ENCODE data around the gene CCDC106.

Gene CCDC106

DNA sequence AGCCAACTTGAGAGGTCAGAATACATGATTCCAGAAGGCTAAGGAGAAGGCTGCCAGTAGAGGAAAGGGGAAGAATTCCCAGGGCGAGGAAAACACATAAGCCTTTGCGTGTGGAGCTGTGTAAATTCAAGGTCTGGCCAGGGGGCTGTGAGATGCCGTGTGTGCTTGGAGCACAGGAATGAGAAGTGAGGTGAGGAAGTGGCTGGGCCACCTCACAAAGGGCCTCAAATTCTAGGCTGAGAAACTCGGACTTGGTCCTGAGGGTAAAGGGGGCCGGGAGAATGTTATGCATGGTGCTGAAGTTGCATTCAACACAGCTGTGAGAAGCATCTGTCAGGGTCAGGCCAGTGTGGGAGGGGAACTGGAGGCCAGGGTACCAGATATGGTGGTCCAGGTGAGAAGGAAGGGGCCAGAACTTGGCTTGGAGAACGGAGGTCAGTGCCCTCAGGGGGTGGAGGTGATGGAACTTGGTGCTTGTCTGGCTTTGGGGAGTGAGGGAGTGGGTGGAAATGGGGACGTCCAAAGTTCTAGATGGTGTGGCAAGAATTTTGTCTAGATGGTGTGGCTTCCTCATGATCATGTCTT is 12.1 kb upstream of the CCDC106 start:
- no peak for DNase-seq (ENCODE audit: low spot score)

DNA sequence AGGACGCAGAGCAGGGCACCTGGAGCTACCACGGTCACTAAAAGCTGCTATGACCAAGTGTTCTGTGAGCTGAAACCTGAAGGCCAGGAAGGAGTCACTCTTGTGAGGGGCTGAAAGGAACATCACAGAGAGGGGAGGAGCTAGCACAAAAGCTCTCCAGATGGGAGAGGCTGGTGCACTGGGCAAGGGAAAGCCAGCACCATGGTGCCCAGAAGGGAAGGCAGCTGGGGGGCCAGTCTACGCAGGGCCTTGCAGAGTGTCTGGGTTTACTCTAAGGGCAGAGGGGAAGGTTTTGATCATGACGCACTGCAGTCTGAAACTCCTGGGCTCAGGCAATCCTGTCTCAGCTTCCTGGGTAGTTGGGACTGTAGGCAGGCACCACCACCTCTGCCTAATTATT is 11.3 kb upstream of the CCDC106 start:
- no peak for DNase-seq (ENCODE audit: low spot score)

DNA sequence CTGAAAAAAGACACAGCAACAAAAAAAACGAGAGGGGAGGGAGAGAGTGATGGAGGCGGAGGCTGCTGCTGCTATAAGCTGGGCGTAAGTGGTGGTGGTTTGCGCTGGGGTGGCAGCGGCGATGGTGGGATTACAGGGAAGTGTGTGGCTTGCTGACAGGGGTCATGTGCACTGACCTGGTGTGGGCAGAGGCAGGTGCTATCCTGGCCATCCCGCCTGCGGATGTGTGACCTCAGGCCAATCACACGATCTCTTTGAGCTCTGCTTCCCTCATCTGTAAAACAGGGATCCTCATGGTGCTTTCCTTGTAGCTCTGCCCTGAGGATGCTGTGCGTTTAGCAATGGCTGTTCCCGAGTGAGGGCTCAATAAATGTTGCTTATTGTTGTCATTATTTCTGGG is 10.5 kb upstream of the CCDC106 start:
- no peak for DNase-seq (ENCODE audit: low spot score)

DNA sequence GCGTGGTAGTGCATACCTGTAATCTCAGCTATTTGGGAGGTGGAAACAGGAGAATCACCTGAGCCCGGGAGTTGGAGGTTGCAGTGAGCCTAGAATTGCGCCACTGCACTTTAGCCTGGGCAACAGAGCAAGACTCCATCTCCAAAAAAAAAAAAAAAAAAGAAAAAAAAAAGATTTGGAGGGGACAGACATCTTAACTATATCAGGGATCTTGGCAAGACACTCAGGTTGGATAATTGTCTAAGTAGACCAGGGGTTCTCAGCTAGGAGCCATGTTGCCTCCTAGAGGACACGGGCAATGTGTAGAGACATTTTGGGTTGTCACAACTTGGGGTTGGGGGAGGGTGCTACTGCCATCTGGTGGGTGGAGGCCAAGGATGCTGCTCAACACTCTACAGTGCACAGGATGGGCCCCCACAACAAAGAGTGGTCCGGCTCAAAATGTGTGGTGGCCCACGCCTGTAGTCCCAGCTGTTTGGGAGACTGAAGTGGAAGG is 9.1 kb upstream of the CCDC106 start:
- peak; percentile 67 for DNase-seq (ENCODE audit: low spot score)

DNA sequence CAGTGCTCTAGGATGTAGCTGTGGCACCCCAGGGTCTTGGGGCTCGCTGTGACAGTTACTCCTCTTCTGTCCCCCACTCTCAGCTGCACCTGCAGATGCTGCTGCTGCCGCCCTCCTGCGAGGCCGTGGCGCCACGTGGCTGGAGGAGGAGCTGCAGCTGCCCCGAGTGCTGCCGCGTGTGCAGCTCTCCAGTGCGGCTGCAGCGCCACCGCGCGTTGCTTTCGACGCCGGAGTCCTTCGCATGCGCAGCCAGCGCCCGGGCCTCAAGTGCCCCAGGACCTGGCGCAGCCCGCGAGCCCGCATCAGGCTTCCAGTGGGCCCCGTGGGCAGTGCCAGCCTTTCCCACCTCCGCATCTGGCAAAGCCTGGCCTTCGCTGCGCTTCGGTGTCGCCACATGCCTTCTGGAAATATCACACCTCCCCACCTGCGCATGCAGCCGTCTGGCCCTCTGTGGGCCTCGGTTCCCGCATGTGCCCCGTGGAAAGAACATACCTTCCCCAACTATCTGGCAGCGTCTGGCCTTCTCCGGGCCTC is 7.9 kb upstream of the CCDC106 start:
- peak; percentile 54 for DNase-seq (ENCODE audit: low spot score)

DNA sequence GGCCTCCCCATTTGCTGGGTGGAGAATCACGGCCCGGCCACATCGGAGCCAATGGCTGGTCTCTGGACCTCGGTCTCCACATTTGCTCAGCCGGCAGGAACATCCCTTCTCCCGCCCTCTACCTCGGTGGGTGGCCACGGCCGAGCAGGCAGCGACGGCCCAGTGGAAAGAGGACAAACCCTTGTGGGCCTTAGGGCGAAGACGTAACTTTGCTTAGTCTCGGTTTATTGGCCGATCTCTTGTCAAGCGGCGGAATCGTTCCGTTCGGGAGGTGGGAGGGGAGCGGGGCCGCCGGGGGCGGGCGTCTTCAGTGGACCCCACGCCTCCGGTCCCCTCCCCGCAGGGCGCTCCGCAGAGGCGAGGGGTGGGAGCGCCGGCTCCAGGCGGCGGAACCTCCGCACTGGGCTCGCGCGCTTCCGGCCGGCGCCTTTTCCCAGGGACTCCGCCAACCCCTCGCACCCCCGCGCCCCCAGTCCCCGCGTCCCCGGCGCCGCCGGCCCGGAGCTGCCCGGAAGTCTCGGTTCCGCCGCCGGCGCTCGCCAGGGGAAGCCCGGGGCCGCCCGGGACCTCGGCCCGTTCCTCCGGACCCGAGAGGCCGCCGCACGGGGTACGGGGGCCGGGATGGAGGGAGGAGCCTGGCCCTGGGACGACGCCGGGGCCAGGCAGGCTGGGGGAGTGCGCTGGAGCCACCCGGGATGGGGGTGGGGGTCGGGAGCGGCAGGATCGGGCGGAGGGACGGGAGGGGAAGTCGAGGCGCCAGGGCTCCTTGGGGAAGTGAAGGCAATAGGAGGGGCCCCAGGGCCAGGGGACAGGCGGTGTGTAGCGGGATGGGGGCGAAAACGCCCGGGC is 7.2 kb upstream of the CCDC106 start, which contains the start of gene ZNF580:
Gene ZNF580 (plus strand): TSS at position 426 of the 849 bp plus-strand sequence. CDS start 1,507 bp downstream, outside the sequence.
- DNase-seq (ENCODE audit: low spot score) = peak; percentile 71

DNA sequence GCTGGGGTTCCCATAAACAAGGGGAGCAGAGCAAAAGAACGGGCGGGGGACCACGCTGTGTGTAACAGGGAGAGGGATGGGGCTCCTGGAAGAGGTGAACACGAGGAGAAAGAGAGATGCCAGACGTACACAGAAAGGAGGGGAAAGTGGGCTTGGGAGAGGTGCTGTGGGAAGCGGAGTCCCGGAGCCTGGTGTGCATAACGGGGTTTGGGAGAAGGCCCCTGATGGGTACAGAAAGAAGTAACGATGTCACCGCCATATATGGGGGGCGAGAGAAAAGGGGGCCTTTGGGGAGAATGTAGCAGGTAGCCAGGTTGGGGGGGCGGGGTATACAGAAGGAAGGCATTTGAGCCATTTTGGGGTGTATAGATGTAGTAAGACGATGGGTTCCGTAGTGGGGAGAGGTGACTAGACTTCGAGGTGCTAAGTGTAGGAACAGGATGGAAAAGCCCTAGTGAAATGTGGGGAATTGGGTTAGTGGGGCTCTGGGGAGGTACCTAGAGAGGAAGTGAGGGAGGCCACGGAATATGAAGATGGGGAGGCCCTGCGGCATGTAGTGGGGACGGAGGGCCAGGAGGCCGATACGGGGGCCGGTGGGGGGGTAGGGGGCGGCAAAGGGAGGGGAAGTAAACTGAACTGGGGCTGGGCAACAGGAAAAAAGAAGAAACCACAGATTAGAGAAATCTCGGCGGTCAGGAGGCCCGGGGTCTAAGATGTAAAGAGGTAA is 6.4 kb upstream of the CCDC106 start:
- DNase-seq (ENCODE audit: low spot score) = peak; percentile 70

DNA sequence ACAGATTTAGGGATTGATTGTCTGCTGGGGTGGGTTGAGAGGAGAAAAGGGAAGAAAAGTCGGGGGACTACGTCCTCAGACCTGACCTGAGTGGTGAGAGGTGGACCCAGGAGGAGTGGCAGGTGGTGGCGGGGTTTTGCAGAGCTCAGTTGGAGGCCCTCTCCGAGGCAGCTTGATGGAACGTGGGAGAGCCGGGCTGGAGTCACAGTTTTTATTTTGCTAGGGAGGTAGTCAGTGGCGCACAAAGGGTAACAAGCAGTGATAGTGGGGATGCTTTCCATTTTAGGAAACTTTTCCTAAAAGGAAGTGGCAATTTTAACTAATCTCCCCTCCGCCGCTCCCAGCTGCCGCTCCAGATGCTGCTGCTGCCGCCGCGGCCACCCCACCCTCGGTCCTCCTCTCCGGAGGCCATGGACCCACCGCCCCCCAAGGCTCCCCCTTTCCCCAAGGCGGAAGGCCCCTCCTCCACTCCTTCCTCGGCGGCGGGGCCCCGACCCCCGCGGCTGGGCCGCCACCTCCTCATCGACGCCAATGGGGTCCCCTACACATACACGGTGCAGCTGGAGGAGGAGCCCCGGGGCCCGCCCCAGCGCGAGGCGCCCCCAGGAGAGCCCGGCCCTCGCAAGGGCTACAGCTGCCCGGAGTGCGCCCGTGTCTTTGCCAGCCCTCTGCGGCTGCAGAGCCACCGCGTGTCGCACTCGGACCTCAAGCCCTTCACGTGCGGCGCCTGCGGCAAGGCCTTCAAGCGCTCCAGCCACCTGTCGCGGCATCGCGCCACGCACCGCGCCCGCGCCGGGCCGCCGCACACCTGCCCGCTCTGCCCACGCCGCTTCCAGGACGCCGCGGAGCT is 5.6 kb upstream of the CCDC106 start:
- DNase-seq (ENCODE audit: low spot score) = peak; percentile 63

DNA sequence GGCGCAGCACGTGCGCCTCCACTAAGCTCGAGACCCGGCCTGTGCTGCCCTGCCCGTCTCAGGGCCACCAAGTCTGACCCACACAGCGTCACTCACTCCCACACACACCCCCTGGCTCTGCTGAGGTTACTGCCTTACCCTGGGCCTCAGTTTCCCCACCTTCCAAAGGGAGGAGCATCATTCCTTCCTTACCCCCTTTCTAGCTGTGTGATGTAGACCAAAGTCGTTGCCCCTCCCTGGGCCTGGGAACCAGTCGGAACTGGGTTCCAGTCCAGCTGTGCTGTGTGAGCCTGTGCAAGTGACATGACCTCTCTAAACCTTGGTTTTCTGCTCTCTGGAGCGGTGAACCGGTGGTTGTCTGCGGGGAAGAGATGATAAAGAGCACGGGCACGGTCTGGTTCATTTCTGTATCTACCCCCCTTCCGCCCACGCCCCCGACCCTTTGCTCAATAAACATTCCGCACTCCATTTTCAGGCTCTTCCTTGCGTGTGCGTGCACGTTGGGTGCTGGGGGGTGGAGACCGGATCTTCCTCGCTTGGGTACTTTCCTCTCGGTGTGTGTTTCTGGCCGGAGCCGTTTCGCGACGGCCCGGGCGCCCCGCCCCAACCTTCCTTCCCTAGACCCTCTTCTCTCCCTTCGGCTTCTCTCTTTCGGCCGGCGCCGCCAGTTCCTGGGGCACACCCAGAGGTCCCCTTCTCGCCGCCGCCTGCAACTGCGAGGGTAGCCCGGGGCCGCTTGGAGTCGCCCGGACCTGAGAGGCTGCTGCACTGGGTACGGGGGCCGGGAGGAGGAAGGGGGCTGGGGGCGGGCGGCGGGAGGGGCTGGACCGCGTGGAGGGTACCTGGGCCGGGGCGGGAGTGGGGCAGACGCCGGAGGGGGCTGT is 4.8 kb upstream of the CCDC106 start, which contains the start of gene ZNF581:
Gene ZNF581 (plus strand): TSS at position 647 of the 884 bp plus-strand sequence. CDS start 923 bp downstream, outside the sequence.
- peak; percentile 81 for DNase-seq (ENCODE audit: low spot score)

DNA sequence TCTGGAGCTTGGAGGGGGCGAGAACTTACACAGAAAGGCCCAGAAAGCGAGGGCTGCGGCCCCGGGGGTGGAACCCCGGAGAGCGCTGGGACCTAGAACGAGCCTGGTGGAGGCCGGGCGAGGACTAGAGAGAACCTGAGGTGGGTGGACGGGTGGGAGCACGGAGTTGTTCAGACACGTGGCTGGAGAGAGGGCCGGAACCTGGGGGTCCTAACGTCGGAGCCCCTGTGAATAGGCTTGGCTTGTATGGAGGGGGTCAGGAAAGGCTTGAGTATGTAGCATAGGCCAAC is 4.2 kb upstream of the CCDC106 start:
- DNase-seq (ENCODE audit: low spot score) = no peak

DNA sequence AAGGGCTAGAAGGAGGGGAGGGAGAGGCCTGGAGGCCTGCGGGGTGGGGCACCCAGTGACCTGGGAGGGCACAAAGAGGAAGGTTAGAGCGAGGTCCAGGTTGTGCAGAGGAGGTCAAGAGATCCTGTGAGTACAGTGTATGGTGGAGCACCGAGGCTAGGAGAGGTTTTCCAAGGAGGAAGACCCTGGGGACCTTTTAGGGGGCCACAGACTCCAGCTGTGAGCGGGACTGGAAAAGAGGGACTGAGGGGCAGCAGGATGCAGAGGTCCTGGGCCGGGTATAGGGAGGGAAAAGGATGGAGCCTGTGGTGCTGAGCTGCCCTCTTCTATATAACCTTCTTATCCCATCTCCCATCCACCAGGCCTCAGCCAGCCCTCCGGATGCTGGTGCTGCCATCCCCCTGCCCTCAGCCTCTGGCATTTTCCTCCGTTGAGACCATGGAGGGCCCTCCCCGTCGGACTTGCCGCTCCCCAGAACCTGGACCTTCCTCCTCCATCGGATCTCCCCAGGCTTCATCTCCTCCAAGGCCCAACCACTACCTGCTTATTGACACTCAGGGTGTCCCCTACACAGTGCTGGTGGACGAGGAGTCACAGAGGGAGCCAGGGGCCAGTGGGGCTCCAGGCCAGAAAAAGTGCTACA is 3.7 kb upstream of the CCDC106 start:
- no peak for DNase-seq (ENCODE audit: low spot score)

DNA sequence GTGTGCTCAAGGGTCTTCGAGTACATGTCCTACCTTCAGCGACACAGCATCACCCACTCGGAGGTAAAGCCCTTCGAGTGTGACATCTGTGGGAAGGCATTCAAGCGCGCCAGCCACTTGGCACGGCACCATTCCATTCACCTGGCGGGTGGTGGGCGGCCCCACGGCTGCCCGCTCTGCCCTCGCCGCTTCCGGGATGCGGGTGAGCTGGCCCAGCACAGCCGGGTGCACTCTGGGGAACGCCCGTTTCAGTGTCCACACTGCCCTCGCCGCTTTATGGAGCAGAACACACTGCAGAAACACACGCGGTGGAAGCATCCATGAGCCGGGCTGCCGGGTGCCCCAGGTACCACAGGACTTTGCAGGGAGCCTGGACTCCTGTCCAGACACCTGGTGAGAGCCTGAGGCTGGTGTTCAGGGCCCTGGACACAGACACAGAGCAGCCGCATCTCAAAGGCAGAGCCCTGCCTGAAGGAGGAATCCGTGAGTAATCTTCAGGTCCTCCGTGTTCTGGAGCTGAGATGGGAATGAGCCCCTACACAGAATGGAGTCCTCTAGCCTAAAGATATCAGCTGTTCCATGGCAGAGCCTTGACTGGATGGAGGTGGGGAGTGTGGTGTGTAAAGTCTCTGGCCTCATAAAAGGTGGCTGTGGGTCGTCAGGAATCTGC is 3.0 kb upstream of the CCDC106 start:
- no peak for DNase-seq (ENCODE audit: low spot score)

DNA sequence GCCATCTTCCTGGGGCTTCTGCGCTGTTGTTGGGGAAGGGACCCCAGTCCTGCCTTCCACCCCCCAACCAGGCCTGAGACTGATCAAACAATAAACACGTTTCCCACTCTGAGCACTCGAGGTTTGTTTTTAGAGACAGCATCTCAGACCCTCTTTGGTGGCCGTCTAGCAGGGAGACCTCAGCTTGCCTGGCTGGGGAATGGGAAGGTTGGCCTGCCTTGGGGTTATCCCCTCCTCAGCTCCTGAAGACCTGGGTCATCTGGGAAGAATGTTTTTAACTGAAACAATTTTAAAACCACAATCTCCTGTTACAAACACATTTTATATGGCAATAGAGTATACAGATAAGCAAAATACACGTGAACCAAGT is 2.5 kb upstream of the CCDC106 start:
- no peak for DNase-seq (ENCODE audit: low spot score)

DNA sequence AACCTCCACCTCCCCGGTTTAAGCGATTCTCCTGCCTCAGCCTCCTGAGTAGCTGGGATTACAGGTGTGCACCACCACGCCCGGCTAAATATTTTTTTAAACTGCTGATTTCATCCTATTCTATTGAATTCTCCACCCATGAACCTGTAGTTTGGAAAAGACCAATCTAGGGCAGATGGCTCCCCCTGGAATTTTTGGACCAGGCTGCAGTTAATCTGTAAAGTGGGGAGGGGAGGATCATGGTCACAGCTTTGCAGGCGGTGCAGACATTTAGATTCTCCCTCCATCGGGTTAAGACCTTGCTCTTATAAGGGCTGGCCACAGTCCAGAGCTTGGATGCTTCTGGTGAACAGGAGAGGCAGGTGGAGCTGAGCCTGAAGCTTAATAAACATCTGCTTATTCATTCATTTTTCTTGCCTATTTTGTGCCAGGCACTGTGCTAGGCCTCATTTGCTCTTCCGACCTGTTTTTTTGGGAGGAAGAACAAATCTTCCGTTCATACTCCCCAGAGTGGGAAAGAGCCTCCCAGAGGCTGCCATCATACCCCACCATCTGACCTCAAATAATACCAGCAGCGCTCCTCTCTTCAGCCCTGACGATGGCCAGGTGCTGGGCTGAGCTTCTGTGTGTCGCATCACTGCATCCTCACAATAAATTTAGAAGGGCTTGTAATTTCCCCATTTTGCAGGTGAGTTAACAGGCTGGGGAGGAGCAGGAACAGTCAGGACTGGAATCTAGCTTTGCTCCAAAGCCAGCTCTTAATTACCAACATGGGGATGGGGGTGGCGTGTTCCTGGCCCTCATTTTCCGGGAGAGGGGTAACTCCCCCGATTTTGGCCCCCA is 902 bp upstream of the CCDC106 start:
- DNase-seq (ENCODE audit: low spot score) = no peak

DNA sequence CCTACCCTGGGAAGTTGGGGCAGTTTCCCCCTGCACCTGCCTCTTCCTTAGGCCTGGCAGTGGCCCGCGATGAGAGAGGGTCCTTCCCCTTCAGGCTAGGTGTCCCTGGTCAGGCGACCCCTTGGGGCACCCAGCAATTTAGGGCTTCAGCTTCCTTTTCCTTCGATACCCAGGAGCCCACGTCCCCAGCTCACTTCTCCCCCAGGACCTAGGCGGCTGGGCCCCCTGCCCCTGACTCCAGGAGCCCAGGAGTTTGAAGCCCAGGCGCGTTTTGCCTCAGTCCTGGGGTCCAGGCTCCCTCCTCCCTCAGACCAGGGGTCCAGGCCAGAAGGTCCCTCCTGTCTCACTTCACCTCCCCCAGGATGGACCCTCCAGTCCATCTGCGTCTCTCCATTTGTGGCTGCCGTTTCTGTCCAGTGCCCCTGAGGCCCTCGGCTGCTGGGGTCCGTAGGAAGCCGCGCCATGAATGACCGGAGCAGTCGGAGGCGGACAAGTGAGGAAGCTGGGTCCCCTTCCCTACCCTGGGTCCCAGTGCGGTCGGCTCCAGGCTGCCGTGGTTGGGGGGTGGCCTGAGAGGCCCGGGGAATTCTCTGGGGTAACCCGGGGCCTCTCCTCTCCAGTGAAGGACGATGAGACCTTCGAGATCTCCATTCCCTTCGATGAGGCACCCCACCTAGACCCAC is 714 bp downstream of the CCDC106 start:
- DNase-seq (ENCODE audit: low spot score) = no peak

DNA sequence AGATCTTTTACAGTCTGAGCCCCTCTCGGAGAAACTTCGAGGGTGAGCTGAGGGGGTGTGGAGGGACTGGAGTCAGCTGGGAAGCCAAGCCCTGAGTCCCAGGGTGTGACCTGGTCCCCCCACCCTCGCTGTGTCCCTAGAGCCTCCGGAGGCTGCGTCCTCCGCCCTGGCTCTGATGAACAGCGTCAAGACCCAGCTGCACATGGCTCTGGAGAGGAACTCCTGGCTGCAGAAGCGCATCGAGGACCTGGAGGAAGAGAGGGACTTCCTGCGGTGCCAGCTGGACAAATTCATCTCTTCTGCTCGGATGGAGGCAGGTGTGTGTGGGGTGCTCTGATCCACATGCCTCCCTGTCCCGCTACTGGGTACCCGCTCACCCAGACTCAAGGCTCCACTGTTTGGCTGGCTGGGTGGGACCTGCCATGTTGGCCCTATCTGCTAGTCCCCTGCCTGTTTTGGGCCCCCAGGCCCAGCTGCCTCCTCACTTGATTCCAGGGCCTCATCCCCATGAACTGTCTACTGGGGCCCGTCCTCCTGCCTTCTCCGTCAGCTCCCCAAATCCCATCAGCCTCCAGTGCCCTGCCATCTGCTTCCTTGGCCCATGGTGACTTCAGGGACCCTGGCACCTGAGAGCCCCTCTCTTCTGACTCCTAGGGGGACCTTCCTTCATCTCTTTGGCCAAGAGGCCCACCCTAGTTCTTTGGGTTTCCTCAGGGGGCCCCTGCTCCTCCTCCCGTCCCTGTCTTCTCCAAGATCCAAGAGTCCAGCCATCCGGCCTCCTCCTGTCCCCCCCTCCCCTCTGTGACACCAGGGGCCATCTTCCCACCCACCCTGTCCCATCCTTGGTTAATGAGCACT is 1.5 kb downstream of the CCDC106 start:
- DNase-seq (ENCODE audit: low spot score) = no peak

DNA sequence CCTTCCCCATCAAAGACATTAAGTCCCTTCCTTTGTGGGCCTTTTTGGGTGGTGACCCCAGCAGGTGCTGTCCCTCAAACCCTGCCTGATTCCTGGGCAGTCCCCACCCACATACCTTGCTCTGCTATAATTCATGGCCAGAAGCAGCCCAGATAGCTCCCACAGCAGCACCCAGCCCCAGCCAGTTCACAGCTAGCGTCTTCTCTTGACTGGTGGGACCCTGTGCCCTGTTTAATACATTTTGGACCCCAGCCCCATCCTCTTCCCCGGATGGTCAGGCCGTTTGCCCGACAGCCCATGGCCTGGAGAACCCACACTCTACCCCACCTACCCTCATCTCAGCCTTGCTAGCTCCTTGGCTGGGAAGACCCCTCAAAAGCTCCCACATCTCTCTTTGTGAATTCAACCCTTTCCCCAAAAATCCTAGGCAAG is 2.1 kb downstream of the CCDC106 start:
- no peak for DNase-seq (ENCODE audit: low spot score)

All from SW480 (cell line).